GM12878 (cell line): ENCODE measurements around the gene RERE. TPM values are rescaled to one million over a fixed set of nuclear protein-coding genes. Genes with fewer than 3 reads are reported as not detected.

Experiments used
- ATF7 ChIP-seq: fragments of 450-650 bp; IDR thresholded peaks from 2 replicates; pipeline ENCODE4 v1.6.1; 2016; ENCODE audit warnings: low read depth, mild to moderate bottlenecking
- BHLHE40 ChIP-seq, 2 experiments: fragments of 450-650 bp in 1 of 2; IDR thresholded peaks; 2 replicates each; pipeline ENCODE4 v1.6.1; 2011 to 2017; ENCODE audit warnings: low read depth in 2 of 2, borderline replicate concordance in 1 of 2, improper control_type of control experiment in 1 of 2, low read length in 1 of 2, mild to moderate bottlenecking in 1 of 2
- CREM ChIP-seq: IDR thresholded peaks from 2 replicates; pipeline ENCODE4 v1.6.1; 2014; ENCODE audit warnings: antibody characterized with exemption, low read depth
- HCFC1 ChIP-seq: fragments of 150-350 bp; IDR thresholded peaks from 2 replicates; pipeline ENCODE4 v1.6.1; 2014; ENCODE audit warnings: low read length
- KLF5 ChIP-seq: fragments of 450-650 bp; IDR thresholded peaks from 2 replicates; pipeline ENCODE4 v1.6.1; 2014; ENCODE audit warnings: mild to moderate bottlenecking; ENCODE audit not compliant: partially characterized antibody
- MTA2 ChIP-seq: fragments of 450-650 bp; IDR thresholded peaks from 2 replicates; pipeline ENCODE4 v1.6.1; 2016; ENCODE audit warnings: low read depth, mild to moderate bottlenecking, moderate library complexity
- MXI1 ChIP-seq: fragments of 150-350 bp; IDR thresholded peaks from 2 replicates; pipeline ENCODE4 v1.6.1; 2011; ENCODE audit warnings: low read depth, mild to moderate bottlenecking, inconsistent platforms, low read length, improper control_type of control experiment
- MYC ChIP-seq: IDR thresholded peaks from 2 replicates; pipeline ENCODE4 v1.6.1; 2011; ENCODE audit warnings: mild to moderate bottlenecking, low read length, moderate library complexity, inconsistent platforms; ENCODE audit not compliant: insufficient read depth, insufficient replicate concordance, insufficient read length, severe bottlenecking
- NBN ChIP-seq: fragments of 450-650 bp; IDR thresholded peaks from 2 replicates; pipeline ENCODE4 v1.6.1; 2016
- NFXL1 ChIP-seq: fragments of 450-650 bp; IDR thresholded peaks from 2 replicates; pipeline ENCODE4 v1.6.1; 2017; ENCODE audit warnings: antibody characterized with exemption, mild to moderate bottlenecking, borderline replicate concordance
- NFYA ChIP-seq: IDR thresholded peaks from 2 replicates; pipeline ENCODE4 v1.6.1; 2011; ENCODE audit warnings: low read depth, mild to moderate bottlenecking, low read length, improper control_type of control experiment, borderline replicate concordance
- NFYB ChIP-seq: IDR thresholded peaks from 2 replicates; pipeline ENCODE4 v1.6.1; 2011; ENCODE audit warnings: low read depth, mild to moderate bottlenecking, low read length, improper control_type of control experiment, moderate library complexity; ENCODE audit not compliant: insufficient read depth
- RB1 ChIP-seq: fragments of 450-650 bp; formaldehyde crosslinking; IDR thresholded peaks from 2 replicates; pipeline ENCODE4 v1.6.1; 2017; ENCODE audit warnings: mild to moderate bottlenecking, borderline replicate concordance
- RBBP5 ChIP-seq: fragments of 200-600 bp; sonication (generic); conservative IDR thresholded peaks from 2 replicates; pipeline ENCODE4 v1.6.1; 2016
- SIX5 ChIP-seq: IDR thresholded peaks from 2 replicates; pipeline ENCODE4 v1.6.1; 2011; ENCODE audit warnings: mild to moderate bottlenecking, low read depth, low read length, moderate library complexity; ENCODE audit not compliant: severe bottlenecking
- SMAD1 ChIP-seq: fragments of 450-650 bp; IDR thresholded peaks from 2 replicates; pipeline ENCODE4 v1.6.1; 2018; ENCODE audit warnings: mild to moderate bottlenecking, low read depth; ENCODE audit not compliant: partially characterized antibody
- SREBF2 ChIP-seq: IDR thresholded peaks from 2 replicates; pipeline ENCODE4 v1.6.1; 2012; ENCODE audit warnings: mild to moderate bottlenecking, low read length
- TBL1XR1 ChIP-seq: IDR thresholded peaks from 2 replicates; pipeline ENCODE4 v1.6.1; 2012; ENCODE audit warnings: low read depth, low read length, improper control_type of control experiment
- TCF3 ChIP-seq: IDR thresholded peaks from 2 replicates; pipeline ENCODE4 v1.6.1; 2012; ENCODE audit warnings: low read depth, mild to moderate bottlenecking, low read length, borderline replicate concordance; ENCODE audit not compliant: insufficient read depth
- WRNIP1 ChIP-seq: IDR thresholded peaks from 2 replicates; pipeline ENCODE4 v1.6.1; 2011; ENCODE audit warnings: low read depth, low read length, improper control_type of control experiment, borderline replicate concordance
- ZNF217 ChIP-seq: fragments of 450-650 bp; IDR thresholded peaks from 2 replicates; pipeline ENCODE4 v1.6.1; 2017; ENCODE audit warnings: antibody characterized with exemption, mild to moderate bottlenecking
- ZNF622 ChIP-seq: fragments of 450-650 bp; IDR thresholded peaks from 2 replicates; pipeline ENCODE4 v1.6.1; 2017; ENCODE audit warnings: mild to moderate bottlenecking, inconsistent platforms
- polyA plus RNA-seq, 11 experiments: library from polyadenylated mRNA; depleted of rRNA in 4 of 11; unstranded in 6 of 11; stranded (reverse) in 5 of 11; fragments of >200 nt; fragmentation: Nextera tagmentation in 4 of 11; fragmentation: Illumina TruSeq in 1 of 11; extraction: Ambion mirVana in 4 of 11; extraction: Trizol in 1 of 11; gene quantifications; 1 replicate in 1 of 11; 2 replicates in 10 of 11; pipeline versions ENCODE4 v1.2.1 to v1.2.3, GENCODE V29; 2011 to 2016; ENCODE audit warnings: inconsistent platforms in 2 of 11, missing spikeins in 2 of 11, low read depth in 1 of 11
- total RNA-seq, 4 experiments: library from RNA; depleted of rRNA in 3 of 4; stranded (reverse); fragments of >200 nt in 3 of 4; fragmentation: Illumina TruSeq in 1 of 4; extraction: Trizol in 1 of 4; gene quantifications; 2 replicates each; pipeline versions ENCODE4 v1.2.1 to v1.2.3, GENCODE V29; 2013 to 2021
- TF ChIP-seq, protein P1 (sequence below): fragments of 450-650 bp; IDR thresholded peaks from 2 replicates; pipeline ENCODE4 v1.6.1; 2014; ENCODE audit warnings: mild to moderate bottlenecking
- TF ChIP-seq, protein P2 (sequence below): fragments of 450-650 bp; IDR thresholded peaks from 2 replicates; pipeline ENCODE4 v1.6.1; 2017; ENCODE audit warnings: low read depth, mild to moderate bottlenecking, moderate library complexity
- TF ChIP-seq, protein P3 (sequence below): fragments of 450-650 bp; formaldehyde crosslinking; IDR thresholded peaks from 2 replicates; pipeline ENCODE4 v1.5.0; 2022; ENCODE audit warnings: mild to moderate bottlenecking, missing genetic modification characterization
- TF ChIP-seq, protein P4 (sequence below): IDR thresholded peaks from 2 replicates; pipeline ENCODE4 v1.6.1; 2011; ENCODE audit warnings: borderline replicate concordance, low read depth, mild to moderate bottlenecking, moderate library complexity, mixed read lengths, low read length; ENCODE audit not compliant: insufficient read depth; ENCODE audit errors: extremely low read length

RERE gene
- total and polyA plus RNA-seq, 10 of the 15 experiments (the other 5 are each of a cell fraction or from before 2014, with no cell fraction given), result 5.2 to 60.5 (median 20.2) TPM

DNA sequence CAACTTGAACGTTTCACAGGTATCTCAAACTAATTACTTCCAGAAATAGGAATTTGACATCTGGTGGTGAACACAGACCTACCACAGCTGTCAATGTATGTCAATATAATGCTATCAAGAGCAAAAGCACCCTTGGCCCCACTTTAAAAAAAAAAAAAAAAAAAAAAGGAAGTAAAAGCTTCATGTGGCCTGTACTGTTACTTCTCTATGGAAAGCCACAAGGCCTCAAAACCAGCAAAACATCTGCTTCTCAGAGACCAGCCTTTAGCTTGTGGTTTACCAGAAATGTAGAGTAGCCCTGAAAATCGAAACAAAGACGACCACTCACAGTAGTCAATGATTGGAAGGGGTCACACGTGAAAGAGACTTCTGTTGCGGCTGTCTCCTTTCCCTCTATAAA is 389.9 kb downstream of the RERE start (continued):
- TF ChIP-seq ATF7, result peak; percentile 87
- peak; percentile 71 for TF ChIP-seq CREM
- no peak for TF ChIP-seq MYC
- TF ChIP-seq, protein P1, sequence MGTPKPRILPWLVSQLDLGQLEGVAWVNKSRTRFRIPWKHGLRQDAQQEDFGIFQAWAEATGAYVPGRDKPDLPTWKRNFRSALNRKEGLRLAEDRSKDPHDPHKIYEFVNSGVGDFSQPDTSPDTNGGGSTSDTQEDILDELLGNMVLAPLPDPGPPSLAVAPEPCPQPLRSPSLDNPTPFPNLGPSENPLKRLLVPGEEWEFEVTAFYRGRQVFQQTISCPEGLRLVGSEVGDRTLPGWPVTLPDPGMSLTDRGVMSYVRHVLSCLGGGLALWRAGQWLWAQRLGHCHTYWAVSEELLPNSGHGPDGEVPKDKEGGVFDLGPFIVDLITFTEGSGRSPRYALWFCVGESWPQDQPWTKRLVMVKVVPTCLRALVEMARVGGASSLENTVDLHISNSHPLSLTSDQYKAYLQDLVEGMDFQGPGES, result no peak
- peak; percentile 96 for TF ChIP-seq MTA2
- no peak for TF ChIP-seq RB1
- TF ChIP-seq, protein P2, sequence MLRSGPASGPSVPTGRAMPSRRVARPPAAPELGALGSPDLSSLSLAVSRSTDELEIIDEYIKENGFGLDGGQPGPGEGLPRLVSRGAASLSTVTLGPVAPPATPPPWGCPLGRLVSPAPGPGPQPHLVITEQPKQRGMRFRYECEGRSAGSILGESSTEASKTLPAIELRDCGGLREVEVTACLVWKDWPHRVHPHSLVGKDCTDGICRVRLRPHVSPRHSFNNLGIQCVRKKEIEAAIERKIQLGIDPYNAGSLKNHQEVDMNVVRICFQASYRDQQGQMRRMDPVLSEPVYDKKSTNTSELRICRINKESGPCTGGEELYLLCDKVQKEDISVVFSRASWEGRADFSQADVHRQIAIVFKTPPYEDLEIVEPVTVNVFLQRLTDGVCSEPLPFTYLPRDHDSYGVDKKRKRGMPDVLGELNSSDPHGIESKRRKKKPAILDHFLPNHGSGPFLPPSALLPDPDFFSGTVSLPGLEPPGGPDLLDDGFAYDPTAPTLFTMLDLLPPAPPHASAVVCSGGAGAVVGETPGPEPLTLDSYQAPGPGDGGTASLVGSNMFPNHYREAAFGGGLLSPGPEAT, result peak; percentile 86; the same call in 1 of the 2 replicates
- no peak for TF ChIP-seq NFXL1
- no peak for TF ChIP-seq SMAD1
- peak; percentile 97 for TF ChIP-seq NBN
- TF ChIP-seq NFYA, result no peak
- peak; percentile 99 for TF ChIP-seq TBL1XR1
- peak; percentile 94 to 96 for TF ChIP-seq BHLHE40 (IDR thresholded peaks at IDR 0.05; ENCODE audit: borderline replicate concordance in 1 of 2, low read depth in 2 of 2, low read length in 1 of 2)
- TF ChIP-seq KLF5, result no peak
- no peak for TF ChIP-seq HCFC1
- TF ChIP-seq SIX5, result no peak
- 0 out of 2 replicates have a peak, but pooled peaks have one; percentile 34 for TF ChIP-seq NFYB
- TF ChIP-seq ZNF217, result no peak
- TF ChIP-seq SREBF2, result no peak
- TF ChIP-seq TCF3, result peak; percentile 87; the same call in 1 of the 2 replicates
- TF ChIP-seq, protein P3, sequence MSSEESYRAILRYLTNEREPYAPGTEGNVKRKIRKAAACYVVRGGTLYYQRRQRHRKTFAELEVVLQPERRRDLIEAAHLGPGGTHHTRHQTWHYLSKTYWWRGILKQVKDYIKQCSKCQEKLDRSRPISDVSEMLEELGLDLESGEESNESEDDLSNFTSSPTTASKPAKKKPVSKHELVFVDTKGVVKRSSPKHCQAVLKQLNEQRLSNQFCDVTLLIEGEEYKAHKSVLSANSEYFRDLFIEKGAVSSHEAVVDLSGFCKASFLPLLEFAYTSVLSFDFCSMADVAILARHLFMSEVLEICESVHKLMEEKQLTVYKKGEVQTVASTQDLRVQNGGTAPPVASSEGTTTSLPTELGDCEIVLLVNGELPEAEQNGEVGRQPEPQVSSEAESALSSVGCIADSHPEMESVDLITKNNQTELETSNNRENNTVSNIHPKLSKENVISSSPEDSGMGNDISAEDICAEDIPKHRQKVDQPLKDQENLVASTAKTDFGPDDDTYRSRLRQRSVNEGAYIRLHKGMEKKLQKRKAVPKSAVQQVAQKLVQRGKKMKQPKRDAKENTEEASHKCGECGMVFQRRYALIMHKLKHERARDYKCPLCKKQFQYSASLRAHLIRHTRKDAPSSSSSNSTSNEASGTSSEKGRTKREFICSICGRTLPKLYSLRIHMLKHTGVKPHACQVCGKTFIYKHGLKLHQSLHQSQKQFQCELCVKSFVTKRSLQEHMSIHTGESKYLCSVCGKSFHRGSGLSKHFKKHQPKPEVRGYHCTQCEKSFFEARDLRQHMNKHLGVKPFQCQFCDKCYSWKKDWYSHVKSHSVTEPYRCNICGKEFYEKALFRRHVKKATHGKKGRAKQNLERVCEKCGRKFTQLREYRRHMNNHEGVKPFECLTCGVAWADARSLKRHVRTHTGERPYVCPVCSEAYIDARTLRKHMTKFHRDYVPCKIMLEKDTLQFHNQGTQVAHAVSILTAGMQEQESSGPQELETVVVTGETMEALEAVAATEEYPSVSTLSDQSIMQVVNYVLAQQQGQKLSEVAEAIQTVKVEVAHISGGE (CRISPR knock-in tag), result no peak
- no peak for TF ChIP-seq RBBP5
- no peak for TF ChIP-seq ZNF622
- TF ChIP-seq WRNIP1, result no peak
- TF ChIP-seq, protein P4, sequence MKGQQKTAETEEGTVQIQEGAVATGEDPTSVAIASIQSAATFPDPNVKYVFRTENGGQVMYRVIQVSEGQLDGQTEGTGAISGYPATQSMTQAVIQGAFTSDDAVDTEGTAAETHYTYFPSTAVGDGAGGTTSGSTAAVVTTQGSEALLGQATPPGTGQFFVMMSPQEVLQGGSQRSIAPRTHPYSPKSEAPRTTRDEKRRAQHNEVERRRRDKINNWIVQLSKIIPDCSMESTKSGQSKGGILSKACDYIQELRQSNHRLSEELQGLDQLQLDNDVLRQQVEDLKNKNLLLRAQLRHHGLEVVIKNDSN, result no peak
- peak; percentile 84; the same call in 1 of the 2 replicates for TF ChIP-seq MXI1
